HG02884 (cell line): ENCODE data around the gene LITAFD.

Source experiments
- ATAC-seq: cut with Tn5 transposase; IDR thresholded peaks from one replicate; pipeline ENCODE4 v1.9.1; 2021; ENCODE audit warnings: mild to moderate bottlenecking, moderate library complexity; ENCODE audit not compliant: unreplicated experiment

LITAFD gene

GRCh38 chr16:8919089-8919933 lies 37.2 kb downstream of the LITAFD start:
- ATAC-seq = no peak

GRCh38 chr16:8919934-8920462 lies 37.8 kb downstream of the LITAFD start:
- no peak for ATAC-seq

- ATAC-seq = no peak
Measured at GRCh38 chr16:8920645-8921346, 38.6 kb downstream of the LITAFD start.

GRCh38 chr16:8921347-8921984 lies 39.3 kb downstream of the LITAFD start:
- ATAC-seq = no peak

- ATAC-seq = no peak
Measured at GRCh38 chr16:8923199-8923598, 41.0 kb downstream of the LITAFD start.

GRCh38 chr16:8924214-8924613 lies 42.1 kb downstream of the LITAFD start:
- no peak for ATAC-seq

GRCh38 chr16:8925455-8925854 lies 43.3 kb downstream of the LITAFD start:
- ATAC-seq = no peak

- no peak for ATAC-seq
Measured at GRCh38 chr16:8926827-8927226, 44.7 kb downstream of the LITAFD start.

- no peak for ATAC-seq
Measured at GRCh38 chr16:8928467-8928957, 46.4 kb downstream of the LITAFD start.

GRCh38 chr16:8929086-8929748 lies 47.1 kb downstream of the LITAFD start:
- ATAC-seq = no peak

GRCh38 chr16:8931859-8932258 lies 49.7 kb downstream of the LITAFD start:
- ATAC-seq = no peak

GRCh38 chr16:8934601-8935000 lies 52.5 kb downstream of the LITAFD start:
- ATAC-seq = no peak
